Measurements from ENCODE around the gene ELK1. TPM values are rescaled to one million over a fixed set of nuclear protein-coding genes. Genes with fewer than 3 reads are reported as not detected.

The ELK1 gene
- 12.0 and 18.9 TPM in 2 replicates for total RNA-seq

GRCh38 chrX:47650164-47651042 is at the start of gene ELK1:
Gene ELK1 (minus strand): TSS chrX:47650563. CDS start chrX:47641441, 9,122 bp downstream.

GRCh38 chrX:47658684-47659420 is 8.5 kb upstream of the ELK1 start, which contains the start of gene UXT:
Gene UXT (minus strand): TSS chrX:47659180. CDS start chrX:47658927, 253 bp downstream.

GRCh38 chrX:47629419-47630200 is 20.8 kb downstream of the ELK1 start, which contains the start of gene CFP:
Gene CFP (minus strand): TSS chrX:47629930. CDS start chrX:47629844, 86 bp downstream.

GRCh38 chrX:47619486-47620302 is 30.7 kb downstream of the ELK1 start, which contains the start of gene SYN1:
Gene SYN1 (minus strand): TSS chrX:47619857. CDS start chrX:47619728, 129 bp downstream.

Small RNAs within 50 kb of the gene (small RNA-seq; reads per million reads assigned to genes)
- not detected for gene MIR4769

Other genes starting within 250 kb of the ELK1 start
- 9.8 and 10.6 TPM in 2 replicates for gene ZNF41, start 167.3 kb downstream of the ELK1 start, total RNA-seq
- 20.7 and 22.8 TPM in 2 replicates for gene ARAF, start 89.4 kb downstream of the ELK1 start, total RNA-seq
- gene TIMP1, start 68.1 kb downstream of the ELK1 start, total RNA-seq: 53.6 and 78.6 TPM in 2 replicates
- not detected in 2 replicates for gene SYN1, start 30.7 kb downstream of the ELK1 start, total RNA-seq
- 0.13 and 0.14 TPM in 2 replicates for gene CFP, start 20.6 kb downstream of the ELK1 start, total RNA-seq
- gene UXT, start 8.6 kb upstream of the ELK1 start, total RNA-seq: 72.1 and 83.5 TPM in 2 replicates
- 7.0 and 7.6 TPM in 2 replicates for gene ZNF81, start 186.3 kb upstream of the ELK1 start, total RNA-seq